Measurements from ENCODE around the gene C9orf57. TPM values are rescaled to one million over a fixed set of nuclear protein-coding genes. Genes with fewer than 3 reads are reported as not detected.
"Not testable (repeated sequence)": the region's sequence is repeated elsewhere in the genome, so short reads cannot be mapped to it uniquely, and the experiment has no call there.

The C9orf57 gene
- total RNA-seq (2021; fragmentation: NEBNext Ultra II Directional; extraction: Animal tissue kit (Norgen Biotek cat#: 25700)), result not detected
- long read RNA-seq, result 0 reads

- no peak within 1 kb of the TSS for H3K27ac Mint-ChIP-seq
- DNase-seq, result no peak
- H3K9me3 Mint-ChIP-seq, result no peaks in the 10 kb centered on the region
- H3K4me1 Mint-ChIP-seq (ENCODE audit: low read depth), result no peaks in the 10 kb centered on the region
- H3K36me3 Mint-ChIP-seq (ENCODE audit: low read depth), result no peaks in the 10 kb centered on the region
- TF ChIP-seq CTCF (IDR thresholded peaks at IDR 0.05), result no peak
- no peak within 1 kb of the TSS for H3K4me3 Mint-ChIP-seq
- no peaks in the 10 kb centered on the region; the same call in 1 of the 2 replicates for H3K27me3 Mint-ChIP-seq (ENCODE audit: insufficient read depth)
Measured at GRCh38 chr9:72060513-72060912, at the start of gene C9orf57. Gene C9orf57, minus strand, starts transcription at chr9:72060613. Its CDS starts 1,282 bp downstream, at chr9:72059331.

GRCh38 chr9:72102520-72102919 lies 42.1 kb upstream of the C9orf57 start:
- TF ChIP-seq CTCF (IDR thresholded peaks at IDR 0.05), result no peak
- Mint-ChIP-seq H3K9me3 (peaks cover 12% of the 10 kb centered on the region), H3K27ac (no peak overlapping the region), H3K27me3 (ENCODE audit: insufficient read depth) (peaks cover 1% of the 10 kb centered on the region), H3K36me3 (ENCODE audit: low read depth) (no peaks in the 10 kb centered on the region), H3K4me3 (no peak overlapping the region), H3K4me1 (ENCODE audit: low read depth) (no peaks in the 10 kb centered on the region)
- DNase-seq, result no peak

- H3K27me3 Mint-ChIP-seq (ENCODE audit: insufficient read depth); H3K4me1 Mint-ChIP-seq (ENCODE audit: low read depth); H3K27ac Mint-ChIP-seq; H3K4me3 Mint-ChIP-seq; H3K36me3 Mint-ChIP-seq (ENCODE audit: low read depth); DNase-seq: not testable (repeated sequence)
- H3K9me3 Mint-ChIP-seq, result peaks cover 12% of the 10 kb centered on the region
Measured at GRCh38 chr9:72095520-72095919, 35.1 kb upstream of the C9orf57 start.

- DNase-seq, result no peak
- Mint-ChIP-seq H3K4me1 (ENCODE audit: low read depth) (no peaks in the 10 kb centered on the region), H3K36me3 (ENCODE audit: low read depth) (no peaks in the 10 kb centered on the region), H3K27ac (no peak overlapping the region), H3K9me3 (no peaks in the 10 kb centered on the region; the same call in 1 of the 2 replicates), H3K4me3 (no peak overlapping the region), H3K27me3 (ENCODE audit: insufficient read depth) (no peaks in the 10 kb centered on the region; the same call in none of the 2 replicates)
- no peak for TF ChIP-seq CTCF (IDR thresholded peaks at IDR 0.05)
Measured at GRCh38 chr9:72092820-72093219, 32.4 kb upstream of the C9orf57 start.

- TF ChIP-seq CTCF (IDR thresholded peaks at IDR 0.05), result no peak
- H3K27ac Mint-ChIP-seq, result no peak overlapping the region
- no peak overlapping the region for H3K4me3 Mint-ChIP-seq
- no peak for DNase-seq
- H3K27me3 Mint-ChIP-seq (ENCODE audit: insufficient read depth), result no peaks in the 10 kb centered on the region; the same call in 1 of the 2 replicates
- H3K36me3 Mint-ChIP-seq (ENCODE audit: low read depth), result no peaks in the 10 kb centered on the region
- H3K9me3 Mint-ChIP-seq, result no peaks in the 10 kb centered on the region
- H3K4me1 Mint-ChIP-seq (ENCODE audit: low read depth), result no peaks in the 10 kb centered on the region
Measured at GRCh38 chr9:72089451-72090130, 29.2 kb upstream of the C9orf57 start.

- TF ChIP-seq CTCF (IDR thresholded peaks at IDR 0.05), result no peak
- H3K27ac Mint-ChIP-seq, result no peak overlapping the region
Measured at GRCh38 chr9:72082536-72082935, 22.1 kb upstream of the C9orf57 start.

GRCh38 chr9:72074666-72075065 lies 14.3 kb upstream of the C9orf57 start:
- H3K27me3 Mint-ChIP-seq (ENCODE audit: insufficient read depth); H3K4me1 Mint-ChIP-seq (ENCODE audit: low read depth); H3K4me3 Mint-ChIP-seq; DNase-seq; H3K36me3 Mint-ChIP-seq (ENCODE audit: low read depth); H3K9me3 Mint-ChIP-seq; H3K27ac Mint-ChIP-seq: not testable (repeated sequence)

More at GRCh38 chr9:72082536-72082935, 22.1 kb upstream of the C9orf57 start:
- H3K4me1 Mint-ChIP-seq (ENCODE audit: low read depth), result no peaks in the 10 kb centered on the region
- peaks cover 6% of the 10 kb centered on the region; the same call in 1 of the 2 replicates for H3K27me3 Mint-ChIP-seq (ENCODE audit: insufficient read depth)
- DNase-seq, result no peak
- H3K9me3 Mint-ChIP-seq, result no peaks in the 10 kb centered on the region
- no peaks in the 10 kb centered on the region for H3K36me3 Mint-ChIP-seq (ENCODE audit: low read depth)
- H3K4me3 Mint-ChIP-seq, result no peak overlapping the region
